ENCODE results near the gene TRPV4. TPM values are rescaled to one million over a fixed set of nuclear protein-coding genes. Genes with fewer than 3 reads are reported as not detected.

Gene TRPV4
- total RNA-seq, 2 experiments from 2014 or later, result not detected

GRCh38 chr12:109830718-109831117 is 2.5 kb downstream of the TRPV4 start:
- TF ChIP-seq CTCF (IDR thresholded peaks at IDR 0.05), result no peak
- no peaks in the 10 kb centered on the region for H3K36me3 Mint-ChIP-seq (ENCODE audit: low read depth)
- peaks cover 38% of the 10 kb centered on the region for H3K27me3 Mint-ChIP-seq
- no peak overlapping the region for H3K27ac Mint-ChIP-seq
- ATAC-seq (ENCODE audit: poor library complexity) (no peak), DNase-seq (no peak)
- no peak overlapping the region for H3K4me3 Mint-ChIP-seq
- H3K27ac ChIP-seq (ENCODE audit: low read depth in 1 of 2, low read length in 2 of 2), result no peak overlapping the region
- H3K36me3 ChIP-seq (ENCODE audit: insufficient read depth, low read length), result no peaks in the 10 kb centered on the region
- H3K4me3 ChIP-seq (ENCODE audit: low read length), result no peak overlapping the region
- peaks cover 12 to 28% of the 10 kb centered on the region in 2 experiments for H3K27me3 ChIP-seq (ENCODE audit: control insufficient read depth in 1 of 2, insufficient read depth in 2 of 2, low read length in 2 of 2)
- H3K9me3 ChIP-seq (ENCODE audit: control insufficient read depth in 1 of 2, insufficient read depth in 1 of 2, low read length in 2 of 2), result no peaks in the 10 kb centered on the region
- H3K4me1 ChIP-seq (ENCODE audit: insufficient read depth, low read length), result peaks cover 4% of the 10 kb centered on the region
- intact Hi-C loops (cut with DNase I, micrococcal nuclease), result no loop called here
- ChIA-PET POLR2A (no interaction called here), CTCF (no interaction called here)
- peaks cover 4% of the 10 kb centered on the region for H3K4me1 Mint-ChIP-seq (ENCODE audit: low read depth)
- H3K9me3 Mint-ChIP-seq, result no peaks in the 10 kb centered on the region

GRCh38 chr12:109830267-109830666 is 2.9 kb downstream of the TRPV4 start:
- DNase-seq (no peak), ATAC-seq (ENCODE audit: poor library complexity) (no peak)
- Histone ChIP-seq H3K9me3 (ENCODE audit: control insufficient read depth in 1 of 2, insufficient read depth in 1 of 2, low read length in 2 of 2) (no peaks in the 10 kb centered on the region), H3K36me3 (ENCODE audit: insufficient read depth, low read length) (no peaks in the 10 kb centered on the region), H3K4me3 (ENCODE audit: low read length) (no peak overlapping the region), H3K27me3 (ENCODE audit: control insufficient read depth in 1 of 2, insufficient read depth in 2 of 2, low read length in 2 of 2) (peaks cover 12 to 28% of the 10 kb centered on the region in 2 experiments), H3K4me1 (ENCODE audit: insufficient read depth, low read length) (peaks cover 4% of the 10 kb centered on the region), H3K27ac (ENCODE audit: low read depth in 1 of 2, low read length in 2 of 2) (no peak overlapping the region)
- H3K9me3 Mint-ChIP-seq, result no peaks in the 10 kb centered on the region
- POLR2A ChIA-PET, result no interaction called here
- peaks cover 35% of the 10 kb centered on the region for H3K27me3 Mint-ChIP-seq
- intact Hi-C loops (cut with DNase I, micrococcal nuclease), result no loop called here
- CTCF ChIA-PET, result no interaction called here
- H3K4me1 Mint-ChIP-seq (ENCODE audit: low read depth), result peaks cover 4% of the 10 kb centered on the region
- no peaks in the 10 kb centered on the region for H3K36me3 Mint-ChIP-seq (ENCODE audit: low read depth)
- no peak overlapping the region for H3K4me3 Mint-ChIP-seq
- TF ChIP-seq CTCF (IDR thresholded peaks at IDR 0.05), result no peak
- no peak overlapping the region for H3K27ac Mint-ChIP-seq

GRCh38 chr12:109829667-109830066 is 3.5 kb downstream of the TRPV4 start:
- peaks cover 4% of the 10 kb centered on the region for H3K4me1 Mint-ChIP-seq (ENCODE audit: low read depth)
- no peak overlapping the region for H3K27ac ChIP-seq (ENCODE audit: low read depth in 1 of 2, low read length in 2 of 2)
- no peaks in the 10 kb centered on the region for H3K36me3 Mint-ChIP-seq (ENCODE audit: low read depth)
- H3K27ac Mint-ChIP-seq, result no peak overlapping the region
- intact Hi-C loops (cut with DNase I, micrococcal nuclease), result no loop called here
- H3K27me3 ChIP-seq (ENCODE audit: control insufficient read depth in 1 of 2, insufficient read depth in 2 of 2, low read length in 2 of 2), result peaks cover 12 to 25% of the 10 kb centered on the region in 2 experiments
- no peaks in the 10 kb centered on the region for H3K36me3 ChIP-seq (ENCODE audit: insufficient read depth, low read length)
- no peaks in the 10 kb centered on the region for H3K9me3 Mint-ChIP-seq
- CTCF ChIA-PET, result interaction anchor here (2.1 kb wide), 1 partner anchor 16 kb away, joined by 7 read pairs; no protein-coding TSS in a partner anchor
- POLR2A ChIA-PET, result no interaction called here
- TF ChIP-seq CTCF (IDR thresholded peaks at IDR 0.05), result no peak
- H3K27me3 Mint-ChIP-seq, result peaks cover 31% of the 10 kb centered on the region
- DNase-seq, result no peak
- no peak for ATAC-seq (ENCODE audit: poor library complexity)
- no peaks in the 10 kb centered on the region for H3K9me3 ChIP-seq (ENCODE audit: control insufficient read depth in 1 of 2, insufficient read depth in 1 of 2, low read length in 2 of 2)
- no peak overlapping the region for H3K4me3 Mint-ChIP-seq
- no peak overlapping the region for H3K4me3 ChIP-seq (ENCODE audit: low read length)
- H3K4me1 ChIP-seq (ENCODE audit: insufficient read depth, low read length), result peaks cover 4% of the 10 kb centered on the region

All from CD4-positive, alpha-beta T cell (primary cell).